H9 (cell line): ENCODE data around the gene ACTR2. TPM values are rescaled to one million over a fixed set of nuclear protein-coding genes. Genes with fewer than 3 reads are reported as not detected.
"Not testable (repeated sequence)": the region's sequence is repeated elsewhere in the genome, so short reads cannot be mapped to it uniquely, and the experiment has no call there.

Experiments used
- DNase-seq: peaks from one replicate; pipeline ENCODE4 v3.0.0-alpha.2; 2017
- H2AFZ ChIP-seq: one replicate; pipeline ENCODE4 v1.6.1; 2013; ENCODE audit warnings: mild to moderate bottlenecking, low read length, control low read depth, moderate library complexity
- H2AK5ac ChIP-seq: 2 replicates; pipeline ENCODE4 v1.6.1; 2013; ENCODE audit warnings: low read length, control low read depth, mixed read lengths; ENCODE audit not compliant: insufficient read length
- H2BK120ac ChIP-seq: one replicate; pipeline ENCODE4 v1.6.1; 2013; ENCODE audit warnings: low read depth, mild to moderate bottlenecking, low read length, control low read depth, inconsistent platforms; ENCODE audit not compliant: poor library complexity, severe bottlenecking
- H2BK12ac ChIP-seq: 2 replicates; pipeline ENCODE4 v1.6.1; 2013; ENCODE audit warnings: low read length, control low read depth, mixed read lengths, low read depth; ENCODE audit not compliant: insufficient read length
- H2BK15ac ChIP-seq: 2 replicates; pipeline ENCODE4 v1.6.1; 2013; ENCODE audit warnings: low read depth, low read length, control low read depth
- H2BK20ac ChIP-seq: one replicate; pipeline ENCODE4 v1.6.1; 2013; ENCODE audit warnings: low read depth, mild to moderate bottlenecking, low read length, control low read depth, inconsistent platforms; ENCODE audit not compliant: poor library complexity, severe bottlenecking
- H2BK5ac ChIP-seq: 2 replicates; pipeline ENCODE4 v1.6.1; 2013; ENCODE audit warnings: low read length, control low read depth, mixed read lengths; ENCODE audit not compliant: insufficient read length
- H3K14ac ChIP-seq: 2 replicates; pipeline ENCODE4 v1.6.1; 2013; ENCODE audit warnings: low read length, control low read depth; ENCODE audit not compliant: insufficient read depth
- H3K18ac ChIP-seq: 2 replicates; pipeline ENCODE4 v1.6.1; 2013; ENCODE audit warnings: low read depth, mild to moderate bottlenecking, mixed read lengths, low read length, control low read depth; ENCODE audit not compliant: insufficient read length
- H3K23ac ChIP-seq: 2 replicates; pipeline ENCODE4 v1.6.1; 2013; ENCODE audit warnings: low read length, control low read depth, mixed read lengths, low read depth; ENCODE audit not compliant: insufficient read length
- H3K23me2 ChIP-seq: 2 replicates; pipeline ENCODE4 v1.6.1; 2013; ENCODE audit warnings: low read depth, mild to moderate bottlenecking, mixed read lengths, low read length, control low read depth; ENCODE audit not compliant: insufficient read length, poor library complexity, severe bottlenecking
- H3K27ac ChIP-seq: 2 replicates; pipeline ENCODE4 v1.5.1; 2013; ENCODE audit warnings: low read length, control low read depth, mixed read lengths, low read depth; ENCODE audit not compliant: insufficient read length
- H3K27me3 ChIP-seq: 2 replicates; pipeline ENCODE4 v1.6.1; 2013; ENCODE audit warnings: low read length, control low read depth, inconsistent platforms; ENCODE audit not compliant: insufficient read depth
- H3K4ac ChIP-seq: 2 replicates; pipeline ENCODE4 v1.6.1; 2013; ENCODE audit warnings: low read depth, mild to moderate bottlenecking, control low read depth, inconsistent platforms, low read length, moderate library complexity
- H3K4me1 ChIP-seq: 2 replicates; pipeline ENCODE4 v1.6.1; 2013; ENCODE audit warnings: low read length, control low read depth, inconsistent platforms; ENCODE audit not compliant: insufficient read depth
- H3K4me2 ChIP-seq: 2 replicates; pipeline ENCODE4 v1.6.1; 2013; ENCODE audit warnings: low read length, control low read depth, mixed read lengths; ENCODE audit not compliant: insufficient read length, insufficient read depth
- H3K56ac ChIP-seq: 2 replicates; pipeline ENCODE4 v1.6.1; 2013; ENCODE audit warnings: low read depth, mild to moderate bottlenecking, mixed read lengths, low read length, control low read depth; ENCODE audit not compliant: insufficient read length
- H3K79me1 ChIP-seq: 2 replicates; pipeline ENCODE4 v1.6.1; 2013; ENCODE audit warnings: low read depth, mild to moderate bottlenecking, moderate library complexity, low read length, control low read depth, inconsistent platforms; ENCODE audit not compliant: insufficient read depth, poor library complexity, severe bottlenecking
- H3K79me2 ChIP-seq: 2 replicates; pipeline ENCODE4 v1.6.1; 2013; ENCODE audit warnings: low read length, control low read depth, inconsistent platforms; ENCODE audit not compliant: insufficient read depth
- H3K9ac ChIP-seq: 2 replicates; pipeline ENCODE4 v1.6.1; 2013; ENCODE audit warnings: low read length, control low read depth, mixed read lengths; ENCODE audit not compliant: insufficient read length; ENCODE audit errors: extremely low read depth
- H3K9me3 ChIP-seq: one replicate; pipeline ENCODE4 v1.6.1; 2013; ENCODE audit warnings: low read depth, low read length, inconsistent platforms; ENCODE audit not compliant: control insufficient read depth
- H3T11ph ChIP-seq: one replicate; pipeline ENCODE4 v1.6.1; 2013; ENCODE audit warnings: mild to moderate bottlenecking, low read length, control low read depth, inconsistent platforms
- H4K20me1 ChIP-seq: one replicate; pipeline ENCODE4 v1.6.1; 2013; ENCODE audit not compliant: control insufficient read depth, insufficient read length, insufficient read depth
- H4K5ac ChIP-seq: 2 replicates; pipeline ENCODE4 v1.6.1; 2013; ENCODE audit warnings: low read depth, mild to moderate bottlenecking, mixed read lengths, low read length, control low read depth; ENCODE audit not compliant: insufficient read length
- H4K8ac ChIP-seq: replicated peaks from 2 replicates; pipeline ENCODE4 v1.6.1; 2013; ENCODE audit warnings: low read length, control low read depth, mixed read lengths, low read depth; ENCODE audit not compliant: insufficient read length
- H4K91ac ChIP-seq: 2 replicates; pipeline ENCODE4 v1.6.1; 2013; ENCODE audit warnings: low read depth, mild to moderate bottlenecking, moderate library complexity, mixed read lengths, low read length, control low read depth; ENCODE audit not compliant: insufficient read length
- H3K27ac Mint-ChIP-seq, 3 experiments: 2 replicates in 2 of 3; 3 replicates in 1 of 3; pipeline ENCODE4 v1.8.0; 2020 to 2021; ENCODE audit warnings: mixed read lengths in 3 of 3, mild to moderate bottlenecking in 1 of 3, moderate library complexity in 1 of 3
- H3K27me3 Mint-ChIP-seq: 2 replicates; pipeline ENCODE4 v1.8.0; 2021; ENCODE audit warnings: low read depth, mild to moderate bottlenecking, moderate library complexity, mixed read lengths
- H3K36me3 Mint-ChIP-seq, 3 experiments: 2 replicates in 2 of 3; 3 replicates in 1 of 3; pipeline ENCODE4 v1.8.0; 2020 to 2021; ENCODE audit warnings: low read depth in 3 of 3, mixed read lengths in 3 of 3; ENCODE audit not compliant: insufficient read depth in 1 of 3
- H3K4me1 Mint-ChIP-seq, 2 experiments: 2 replicates each; pipeline ENCODE4 v1.8.0; 2020; ENCODE audit warnings: mixed read lengths in 2 of 2
- H3K4me3 Mint-ChIP-seq, 2 experiments: 2 replicates in 1 of 2; 3 replicates in 1 of 2; pipeline ENCODE4 v1.8.0; 2020 to 2021; ENCODE audit warnings: mild to moderate bottlenecking in 2 of 2, mixed read lengths in 2 of 2, moderate library complexity in 1 of 2
- H3K9me3 Mint-ChIP-seq, 2 experiments: 2 replicates in 1 of 2; 3 replicates in 1 of 2; pipeline ENCODE4 v1.8.0; 2020; ENCODE audit warnings: mild to moderate bottlenecking in 2 of 2, mixed read lengths in 2 of 2, moderate library complexity in 1 of 2
- CTCF ChIP-seq: fragments of 200-600 bp; sonication (generic); conservative IDR thresholded peaks from 3 replicates; pipeline ENCODE4 v1.8.0; 2021; ENCODE audit warnings: antibody characterized with exemption, mild to moderate bottlenecking
- WGBS: extraction: QIAGEN DNeasy Blood & Tissue Kit; methylation state at CpG from one replicate; pipeline ENCODE4 v1.1.7; 2013; ENCODE audit warnings: missing lambda C conversion rate, low lambda C conversion rate, mixed read lengths; ENCODE audit not compliant: insufficient read length; ENCODE audit errors: extremely low coverage; 5-methylcytosine and 5-hydroxymethylcytosine counted together
- total RNA-seq: library from RNA; stranded (reverse); gene quantifications from 2 replicates; pipeline ENCODE4 v1.2.1, GENCODE V29; 2021

ACTR2 gene
- total RNA-seq, 1 experiment from 2014 or later: 176 TPM

GRCh38 chr2:65256054-65256453 is 28.4 kb downstream of the ACTR2 start:
- H3K4me1 ChIP-seq: no peaks in the 10 kb centered on the region
- H3T11ph ChIP-seq: no peak overlapping the region
- H3K27me3 Mint-ChIP-seq: no peaks in the 10 kb centered on the region
- H2BK5ac ChIP-seq: no peak overlapping the region
- no peak overlapping the region for H4K91ac ChIP-seq
- no peaks in the 10 kb centered on the region for H3K79me2 ChIP-seq
- no peak for DNase-seq
- H2BK15ac ChIP-seq: no peak overlapping the region
- no peak overlapping the region for H3K4ac ChIP-seq
- H2BK12ac ChIP-seq: no peak overlapping the region
- H4K8ac ChIP-seq: no peak overlapping the region
- H2AK5ac ChIP-seq: no peak overlapping the region
- TF ChIP-seq CTCF: peak; percentile 37; the same call in 2 of the 3 replicates
- H2BK120ac ChIP-seq: no peak overlapping the region
- no peak overlapping the region for H3K9ac ChIP-seq
- no peaks in the 10 kb centered on the region for H3K27me3 ChIP-seq
- no peak overlapping the region for H3K14ac ChIP-seq
- no peak overlapping the region for H2AFZ ChIP-seq
- H3K36me3 Mint-ChIP-seq: peaks cover 5 to 40% (median 15%) of the 10 kb centered on the region in 3 experiments; a peak in 6 of 7 replicates
- H3K4me2 ChIP-seq: no peak overlapping the region
- no peak overlapping the region for H3K27ac Mint-ChIP-seq
- no peaks in the 10 kb centered on the region for H3K79me1 ChIP-seq
- WGBS: no CpG with 5 or more reads among the region's 1 CpG
- no peaks in the 10 kb centered on the region for H3K9me3 ChIP-seq
- H4K20me1 ChIP-seq: no peaks in the 10 kb centered on the region
- H4K5ac ChIP-seq: no peak overlapping the region
- H2BK20ac ChIP-seq: no peak overlapping the region
- H3K4me1 Mint-ChIP-seq: no peaks in the 10 kb centered on the region
- H3K56ac ChIP-seq: no peak overlapping the region
- no peak overlapping the region for H3K27ac ChIP-seq
- H3K23me2 ChIP-seq: no peaks in the 10 kb centered on the region
- H3K18ac ChIP-seq: no peak overlapping the region
- no peak overlapping the region for H3K4me3 Mint-ChIP-seq
- H3K23ac ChIP-seq: no peak overlapping the region
- H3K9me3 Mint-ChIP-seq: no peaks in the 10 kb centered on the region

- H3K27ac Mint-ChIP-seq, H3K79me2 ChIP-seq, H3K27me3 Mint-ChIP-seq, H3K27ac ChIP-seq, H2BK15ac ChIP-seq, H3K56ac ChIP-seq, H3K18ac ChIP-seq, DNase-seq, H3T11ph ChIP-seq, H4K8ac ChIP-seq, H3K4me1 Mint-ChIP-seq, H3K4ac ChIP-seq, H2BK12ac ChIP-seq, H3K9me3 ChIP-seq, H3K4me2 ChIP-seq, H3K27me3 ChIP-seq, H3K9ac ChIP-seq, H3K23ac ChIP-seq, H2BK5ac ChIP-seq, H3K4me3 Mint-ChIP-seq, H3K23me2 ChIP-seq, H2AK5ac ChIP-seq, H4K20me1 ChIP-seq, H3K14ac ChIP-seq, H3K4me1 ChIP-seq, H2AFZ ChIP-seq, H3K79me1 ChIP-seq, H4K91ac ChIP-seq, H2BK120ac ChIP-seq, H2BK20ac ChIP-seq, H3K9me3 Mint-ChIP-seq, H4K5ac ChIP-seq: not testable (repeated sequence)
- H3K36me3 Mint-ChIP-seq: peaks cover 0 to 41% (median 14%) of the 10 kb centered on the region in 3 experiments; a peak in 4 of 7 replicates
These were observed 30.2 kb downstream of the ACTR2 start for GRCh38 chr2:65257866-65258265.
